MM.1S (cell line): ENCODE results near the gene TRAPPC8.

Experiments
- CTCF ChIP-seq: fragments of 300-600 bp; sonication (generic); IDR thresholded peaks from 2 replicates; pipeline ENCODE4 v1.5.1; 2016; ENCODE audit warnings: antibody characterized with exemption, low read length, mixed read lengths
- EZH2 ChIP-seq: fragments of 300-600 bp; sonication (generic); optimal IDR thresholded peaks from 2 replicates; pipeline ENCODE3; 2017; ENCODE audit warnings: low read depth, mild to moderate bottlenecking, antibody characterized with exemption, low read length, mixed read lengths
- EZH2phosphoT487 ChIP-seq: fragments of 300-600 bp; sonication (generic); IDR thresholded peaks from 2 replicates; pipeline ENCODE4 v1.6.1; 2018; ENCODE audit warnings: antibody characterized with exemption, low read length

- TF ChIP-seq CTCF, result no peak
- TF ChIP-seq EZH2, result no peak
- TF ChIP-seq EZH2phosphoT487, result no peak
Observed at GRCh38 chr18:31980863-31981262, 37.9 kb upstream of the TRAPPC8 start.
